NCI-H2171 (cell line): ENCODE data around the gene EXOC4.
A peak's percentile ranks its signal among the peaks of the same experiment; 100 is the strongest.

Experiments
- DNase-seq: peaks from one replicate; lab custom pipeline; 2025; lab: John Stamatoyannopoulos, UW

Gene EXOC4

DNA sequence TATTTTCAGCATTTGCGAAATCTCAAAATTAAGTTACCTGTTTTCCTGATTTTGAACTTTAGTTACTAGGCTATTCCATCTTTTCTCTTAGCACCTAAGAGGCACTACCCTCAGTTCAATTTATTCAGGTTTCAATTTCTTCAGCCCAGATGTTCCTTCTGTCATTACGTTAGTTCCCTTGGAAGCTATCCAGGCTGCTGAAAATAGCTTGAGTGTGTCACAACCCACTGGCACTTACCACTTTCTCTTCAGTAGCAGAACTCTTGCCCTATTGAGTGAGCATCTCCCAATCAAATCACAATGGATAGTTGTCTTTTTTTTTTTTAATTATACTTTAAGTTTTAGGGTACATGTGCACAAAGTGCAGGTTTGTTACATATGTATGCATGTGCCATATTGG, 541.6 kb downstream of the EXOC4 start:
- peak; percentile 85 for DNase-seq

DNA sequence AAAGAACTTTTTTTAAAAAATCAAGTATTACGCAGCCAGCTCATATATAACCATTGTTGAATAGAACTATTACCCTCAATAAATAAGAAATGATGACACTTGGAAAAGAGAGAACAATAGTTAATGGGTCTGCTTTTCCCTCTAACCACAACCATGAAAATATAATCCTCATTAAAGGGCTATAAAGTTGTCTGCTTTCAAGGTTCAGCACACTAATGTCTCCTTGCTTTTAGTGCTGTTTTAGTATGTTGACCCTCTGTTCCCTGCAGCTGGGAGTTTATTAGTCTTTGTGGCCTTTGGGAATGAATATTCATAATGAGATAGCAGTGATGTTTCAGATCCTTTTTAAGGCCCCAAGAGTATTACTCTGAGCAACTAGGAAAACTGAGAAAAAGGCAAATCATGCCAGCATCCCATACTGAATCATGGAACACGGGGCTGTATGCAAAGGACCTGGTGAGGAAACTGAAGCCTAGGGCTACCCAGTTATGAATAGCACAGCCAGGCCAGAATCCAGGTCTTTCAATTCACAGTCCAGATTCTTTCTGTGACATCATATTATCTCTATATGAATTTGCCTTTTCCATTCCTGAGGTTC, 542.3 kb downstream of the EXOC4 start:
- no peak for DNase-seq

DNA sequence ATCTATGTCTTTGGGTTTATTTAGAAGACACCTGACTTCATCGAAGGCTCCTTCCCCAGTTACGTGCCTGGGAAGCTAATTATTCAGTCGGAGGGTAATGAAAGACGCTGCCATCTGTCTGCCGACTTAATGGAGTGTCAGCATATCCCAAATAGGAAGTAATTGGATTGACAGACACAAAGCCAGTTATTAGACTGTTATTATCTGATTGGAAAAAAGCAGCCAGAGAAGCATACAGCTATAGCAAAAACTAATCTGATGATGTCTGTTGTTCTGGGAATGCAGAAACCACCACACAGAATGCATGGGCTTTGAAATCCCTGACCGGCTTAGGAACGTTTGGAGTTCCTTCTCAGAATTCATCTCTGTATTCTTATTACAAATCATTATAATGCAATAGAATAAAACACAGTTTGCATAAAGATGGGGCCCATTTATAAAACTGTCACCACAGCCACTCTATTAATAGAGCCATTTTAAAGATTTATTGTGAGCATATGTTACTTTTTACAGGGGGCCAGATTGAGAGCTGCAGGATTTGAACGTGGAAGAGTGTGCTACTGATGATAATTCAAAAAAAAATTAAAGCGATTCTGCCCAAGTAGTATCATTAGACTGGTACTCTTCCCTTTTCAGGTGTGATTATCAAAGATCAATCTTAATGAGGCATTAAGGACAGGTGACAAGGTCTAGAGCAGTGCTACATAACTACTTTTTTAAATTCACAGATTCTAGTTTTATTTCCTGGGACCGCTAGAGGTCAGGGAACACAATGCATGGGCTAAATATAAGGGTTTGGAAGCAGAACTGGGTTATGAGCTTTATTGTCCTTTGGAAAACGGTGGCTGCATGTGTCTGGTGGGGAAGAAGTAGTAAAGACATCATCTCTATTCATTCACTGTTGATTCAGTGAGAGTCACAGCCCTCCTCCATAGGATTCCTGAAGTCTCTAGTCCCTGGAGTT, 544.2 kb downstream of the EXOC4 start:
- DNase-seq = peak; percentile 67

DNA sequence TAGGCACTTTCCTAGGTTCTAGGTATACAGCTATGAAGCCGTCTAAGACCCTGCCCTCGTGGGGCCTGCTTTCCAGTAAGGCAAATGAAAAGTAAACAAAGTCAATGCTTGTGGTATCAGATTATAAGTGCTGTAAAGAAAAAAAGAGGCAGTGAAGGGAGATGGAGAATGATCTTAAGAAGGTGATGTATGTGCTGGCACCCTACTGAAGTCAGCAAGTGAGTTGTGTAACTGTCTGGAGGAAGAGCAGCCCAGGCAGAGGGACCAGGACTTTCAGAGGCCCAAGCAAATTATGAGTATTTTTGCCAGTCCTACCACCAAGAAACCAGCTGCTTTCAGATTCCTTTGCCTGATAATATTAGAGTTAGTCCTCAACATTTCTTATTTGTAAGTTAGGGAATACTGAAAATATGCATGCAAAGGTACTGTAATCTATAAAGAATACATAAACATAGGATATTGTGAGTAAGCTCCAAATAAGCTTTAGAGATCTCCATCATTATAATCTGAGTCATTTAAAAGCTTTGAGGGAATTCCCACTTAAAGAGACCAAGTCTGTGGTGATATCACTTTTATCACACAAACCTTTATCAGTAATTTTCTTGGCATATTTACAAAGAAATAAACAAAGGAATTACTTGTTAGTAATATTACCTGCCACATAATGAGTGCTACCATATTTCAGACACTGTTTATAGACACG, 545.1 kb downstream of the EXOC4 start:
- DNase-seq = no peak

DNA sequence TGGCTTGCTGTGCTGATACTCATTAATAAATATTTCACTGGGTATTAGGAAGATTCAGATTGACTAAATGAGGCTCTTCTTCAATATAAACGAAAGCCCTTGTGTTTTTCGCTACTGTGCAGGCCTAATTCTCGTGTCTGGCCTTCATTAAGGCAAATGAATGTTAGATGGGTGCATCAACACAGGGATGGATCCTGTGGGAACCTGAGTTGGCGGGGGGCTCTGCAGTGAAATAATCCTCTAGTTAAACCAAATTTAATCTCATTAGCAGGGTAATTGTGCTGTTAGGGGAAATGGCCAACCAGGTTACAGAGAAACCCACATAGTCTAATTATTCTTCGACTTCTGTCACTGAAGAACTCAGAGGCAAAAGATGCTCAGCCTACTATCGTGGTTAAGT, 548.5 kb downstream of the EXOC4 start:
- DNase-seq = no peak

DNA sequence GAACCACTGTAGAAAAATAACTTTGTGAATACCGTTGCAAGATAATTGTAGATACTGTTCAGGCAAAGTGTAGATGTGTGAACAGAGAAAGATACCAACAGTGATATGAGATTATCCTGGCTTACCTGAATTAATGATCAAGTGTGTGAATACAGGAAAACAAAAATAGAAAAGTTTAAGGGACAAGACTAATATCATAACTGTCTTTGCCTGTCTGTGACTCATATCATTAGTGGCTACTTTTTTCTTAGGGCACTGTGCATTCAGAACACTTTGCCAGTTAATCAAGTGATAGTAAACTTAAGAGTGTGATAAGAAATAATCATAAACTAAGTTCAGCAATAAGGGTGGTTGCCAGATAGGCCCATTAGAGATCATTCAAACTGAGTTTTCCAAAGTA, 551.2 kb downstream of the EXOC4 start:
- no peak for DNase-seq

DNA sequence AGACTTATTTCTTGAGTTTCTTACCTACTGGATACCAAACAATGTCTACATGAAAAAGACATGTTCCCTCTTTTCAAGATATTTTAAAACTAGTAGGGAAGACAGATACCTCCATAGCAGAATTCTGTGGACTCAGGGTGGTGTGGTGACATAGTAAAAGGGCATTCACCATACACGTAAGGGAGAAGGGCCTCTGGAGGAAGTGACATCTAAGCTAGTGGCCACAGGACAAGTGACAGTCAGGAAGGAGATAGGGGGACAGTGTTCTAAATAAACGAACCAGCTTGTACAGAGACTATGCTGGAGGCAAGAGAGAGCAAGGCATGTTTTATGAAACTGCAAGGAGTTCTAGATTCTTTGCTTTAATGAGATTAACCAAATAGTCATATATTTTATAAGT, 552.5 kb downstream of the EXOC4 start:
- DNase-seq = no peak

DNA sequence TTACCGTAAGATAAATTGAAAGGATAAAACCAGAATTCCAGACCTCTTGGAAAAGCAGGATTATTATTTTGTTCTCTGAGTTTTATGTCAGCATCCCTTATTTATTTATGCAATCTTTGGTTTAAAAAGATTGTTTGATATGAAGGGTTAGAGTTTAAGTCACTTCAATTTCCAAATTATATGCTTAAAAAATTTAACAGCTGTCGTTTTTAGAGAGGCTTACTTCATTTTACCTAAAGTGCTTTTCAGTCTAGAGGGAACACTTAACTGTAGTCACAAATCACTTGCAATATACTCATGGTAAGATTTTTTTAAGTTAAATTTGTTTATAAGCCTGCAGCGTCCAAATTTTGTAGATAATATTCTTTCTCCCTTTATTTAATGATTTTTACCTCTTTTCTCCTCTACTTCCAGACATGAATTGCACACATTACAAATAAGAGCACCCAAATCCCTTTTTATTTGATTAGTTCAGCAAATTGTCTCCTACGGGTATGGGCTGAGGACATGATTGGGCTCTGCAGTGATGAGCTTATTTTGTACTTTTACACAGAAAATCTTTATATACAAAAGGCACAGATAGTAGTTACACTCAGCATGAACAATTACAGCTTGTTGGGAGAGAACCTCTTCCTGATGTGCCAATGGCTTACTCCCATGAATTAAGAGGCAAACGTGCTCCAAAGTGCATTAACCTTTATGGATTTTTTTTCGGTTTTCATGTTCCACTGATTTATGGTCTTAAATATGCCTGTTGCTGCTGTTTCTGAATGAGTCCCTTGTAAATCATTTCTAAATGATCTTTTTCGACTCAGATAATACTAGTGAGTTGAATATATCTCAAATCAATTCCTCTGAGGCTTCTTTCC, 555.0 kb downstream of the EXOC4 start:
- no peak for DNase-seq

DNA sequence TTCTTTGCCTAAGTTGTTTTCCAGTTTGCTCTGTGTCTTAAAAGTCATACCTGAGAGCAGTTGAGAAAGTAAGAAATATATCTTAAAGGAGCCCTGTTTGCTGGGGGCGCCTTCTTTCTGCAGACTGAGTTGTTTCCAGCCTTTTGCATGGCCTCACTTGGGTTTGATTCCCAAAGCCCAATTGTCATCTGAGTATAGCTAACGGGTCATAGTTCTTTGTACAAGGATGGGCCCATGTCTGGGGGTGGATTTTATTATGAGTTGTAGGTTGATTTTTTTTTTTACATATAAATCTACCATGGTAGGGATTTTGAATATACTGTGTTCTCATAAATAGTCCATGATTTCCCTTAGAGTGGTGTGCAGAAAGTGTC, 555.6 kb downstream of the EXOC4 start:
- no peak for DNase-seq

DNA sequence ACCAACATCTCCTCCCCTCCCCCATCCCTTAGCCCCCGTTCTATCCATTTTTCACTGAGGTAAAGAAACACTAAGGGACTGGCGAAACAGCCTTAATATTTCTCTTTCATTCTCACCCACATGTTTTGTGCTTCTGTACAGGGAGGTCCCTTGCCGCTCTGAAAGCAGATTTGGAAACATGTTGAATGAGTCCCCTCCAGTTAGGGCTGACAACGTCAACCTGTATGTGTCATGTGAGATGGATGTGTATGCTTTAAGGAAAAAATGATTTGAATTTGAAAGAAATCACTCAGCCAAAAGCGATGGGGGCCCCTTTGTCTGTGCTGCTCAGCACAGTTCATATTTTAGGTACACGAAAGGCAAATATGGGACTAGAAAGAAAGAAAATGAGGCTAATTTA, 560.0 kb downstream of the EXOC4 start:
- no peak for DNase-seq

DNA sequence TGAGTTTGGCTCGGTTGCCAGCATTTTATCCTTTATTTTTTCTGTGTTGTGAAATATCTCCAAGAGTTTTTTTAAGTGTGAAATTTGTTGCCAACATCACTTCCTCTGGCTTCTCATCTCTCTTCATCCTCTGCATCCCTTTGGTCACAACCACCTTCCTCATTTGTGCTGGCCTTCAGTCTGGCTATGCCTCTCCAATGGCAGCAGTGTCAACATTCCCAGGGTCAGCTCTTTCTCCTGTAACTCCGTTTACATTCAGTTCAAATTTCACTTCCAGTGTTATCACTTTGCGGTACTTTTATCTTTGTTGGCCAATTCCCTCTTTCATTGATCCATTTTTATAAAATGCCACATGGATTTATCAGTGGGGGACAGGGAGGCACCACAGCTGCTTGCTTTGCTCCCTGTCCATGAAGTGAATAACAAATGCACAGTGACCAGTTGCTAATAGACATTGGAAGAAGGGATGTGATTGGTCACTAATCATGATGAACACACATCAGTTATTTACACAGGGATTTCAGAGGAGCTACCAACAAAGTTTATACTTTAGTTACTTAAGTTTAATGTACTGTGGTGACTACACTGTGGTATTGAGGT, 562.8 kb downstream of the EXOC4 start:
- no peak for DNase-seq

DNA sequence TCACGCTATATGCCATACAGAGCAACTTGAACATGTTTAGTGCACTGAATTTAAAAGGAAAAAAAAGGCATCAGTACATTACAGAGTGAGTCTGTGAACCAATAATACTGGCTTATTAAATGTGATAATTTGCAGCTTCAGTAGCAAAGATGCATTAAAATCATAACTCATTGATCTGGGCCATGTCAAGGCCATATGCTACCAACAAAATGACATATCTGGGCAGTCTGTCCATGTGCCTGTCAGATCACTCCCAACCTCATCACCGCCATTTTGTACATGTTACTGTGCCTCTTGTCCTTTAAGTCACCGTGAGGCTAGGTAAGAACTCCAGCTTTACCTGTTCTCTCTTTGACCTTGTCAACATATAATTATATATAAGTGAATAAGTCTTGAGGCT, 566.8 kb downstream of the EXOC4 start:
- DNase-seq = no peak

DNA sequence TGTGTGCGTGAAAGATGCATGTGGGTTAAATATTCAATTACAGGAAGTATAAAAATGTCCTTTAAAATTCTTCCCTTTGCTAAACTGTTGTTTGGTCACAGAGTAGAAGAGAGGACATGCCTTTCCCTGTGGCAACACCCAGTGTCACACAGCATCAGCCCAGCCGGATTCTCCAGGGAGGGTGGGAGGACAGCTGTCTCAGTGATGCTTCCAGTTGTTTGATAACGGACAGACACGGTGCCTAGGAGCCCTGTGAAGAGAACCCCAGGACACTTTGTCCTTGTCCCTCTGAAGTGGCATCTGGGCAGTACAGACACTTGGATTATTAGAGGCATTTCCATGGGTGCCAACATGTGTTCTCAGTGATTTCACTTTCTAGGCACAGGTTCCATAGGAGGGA, 567.7 kb downstream of the EXOC4 start:
- DNase-seq = no peak

DNA sequence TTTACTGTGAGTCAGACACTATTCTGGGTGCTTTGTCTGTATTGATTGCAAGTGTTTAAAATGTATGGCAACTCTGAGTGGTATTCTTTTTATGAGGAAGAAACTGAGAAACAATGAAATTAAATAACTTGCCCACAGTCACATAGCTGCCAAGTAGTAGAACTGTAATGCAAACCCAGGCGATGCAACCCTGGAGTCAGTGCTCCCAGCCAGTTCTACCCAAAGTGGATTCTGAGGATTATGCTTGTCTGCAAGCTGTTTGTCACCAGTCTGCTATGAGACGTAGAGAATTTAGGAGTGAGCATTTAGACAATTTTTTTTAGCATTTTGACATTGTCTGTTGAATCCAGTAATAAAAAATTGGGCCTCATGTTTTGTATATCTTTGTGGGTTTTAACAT, 568.3 kb downstream of the EXOC4 start:
- no peak for DNase-seq

DNA sequence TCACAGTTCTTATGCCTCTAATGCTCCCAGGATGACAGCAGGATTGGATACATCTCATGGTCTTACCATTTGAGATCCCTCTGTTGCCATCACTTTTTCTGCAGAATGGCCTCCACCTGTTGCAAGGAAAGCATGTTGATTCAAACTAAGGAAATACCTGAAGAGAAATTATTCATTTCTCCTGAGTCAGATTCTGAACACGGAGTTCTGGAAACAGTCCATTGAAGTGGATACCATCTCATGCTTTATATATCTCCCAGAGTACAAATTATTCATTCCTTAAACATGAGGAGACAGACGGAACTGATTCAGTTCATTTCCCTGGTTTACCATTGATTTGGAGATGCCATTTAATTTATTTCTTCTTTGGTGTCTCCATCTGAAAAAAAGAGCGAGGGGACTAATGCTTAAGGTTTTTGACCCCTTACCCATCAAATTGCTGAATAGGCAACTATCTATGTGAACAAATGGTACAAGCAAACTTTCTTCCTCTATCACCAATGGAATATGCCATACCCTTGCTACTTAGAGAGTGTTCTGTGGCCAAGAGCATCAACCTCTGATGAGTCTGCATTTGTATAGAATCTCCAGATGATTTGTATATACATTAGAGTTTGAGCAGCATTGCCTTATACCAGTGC, 569.2 kb downstream of the EXOC4 start:
- no peak for DNase-seq

DNA sequence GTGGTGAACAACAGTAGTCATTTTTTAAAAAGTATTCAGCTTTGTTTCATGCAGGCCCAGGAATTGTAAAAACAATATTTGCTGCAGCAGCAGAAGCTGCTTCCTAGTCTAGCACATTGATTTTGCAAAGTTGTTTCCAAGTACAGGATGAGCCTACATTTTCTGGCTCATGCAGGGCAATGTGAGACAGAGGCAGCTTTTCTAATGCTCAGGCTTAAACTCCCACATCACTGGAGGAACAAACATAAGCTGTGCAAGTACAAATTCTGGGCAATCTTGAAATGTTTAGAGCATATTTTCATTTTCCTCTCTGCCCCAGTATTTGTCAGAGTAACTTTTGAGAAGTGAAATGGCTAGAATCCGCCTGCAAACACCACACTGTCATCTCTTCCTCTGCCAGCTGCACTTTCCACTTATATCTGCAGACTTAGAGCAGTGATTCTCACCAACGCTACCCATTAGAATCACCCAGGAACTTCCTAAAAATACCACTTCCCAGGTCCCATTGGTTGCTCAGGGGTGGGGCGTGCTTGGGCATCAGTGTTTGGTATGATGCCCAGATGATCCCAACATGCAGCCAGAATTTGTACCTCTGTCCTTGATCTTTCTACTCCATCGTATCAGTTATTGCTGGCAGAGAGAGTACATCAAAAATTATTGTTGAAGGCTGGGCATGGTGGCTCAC, 570.1 kb downstream of the EXOC4 start:
- no peak for DNase-seq

DNA sequence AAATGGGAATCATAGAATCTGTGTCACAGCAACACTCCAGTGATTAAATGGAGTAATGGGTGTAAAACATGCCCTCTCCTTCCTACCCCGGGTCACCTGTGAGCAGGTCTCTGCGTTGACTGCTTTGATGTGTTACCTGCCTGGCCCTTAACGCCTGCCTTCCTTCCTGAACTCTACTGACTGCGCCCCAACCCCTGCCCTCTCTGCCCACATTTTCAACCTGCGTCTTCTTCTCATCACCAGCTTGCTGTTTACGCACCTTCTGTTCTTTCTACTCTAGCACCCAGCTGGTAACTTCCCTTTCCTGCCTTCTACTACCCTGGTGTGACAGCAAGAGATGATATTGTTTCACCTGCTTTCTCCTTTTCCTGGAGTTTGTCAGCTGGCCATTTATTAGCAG, 571.3 kb downstream of the EXOC4 start:
- no peak for DNase-seq

DNA sequence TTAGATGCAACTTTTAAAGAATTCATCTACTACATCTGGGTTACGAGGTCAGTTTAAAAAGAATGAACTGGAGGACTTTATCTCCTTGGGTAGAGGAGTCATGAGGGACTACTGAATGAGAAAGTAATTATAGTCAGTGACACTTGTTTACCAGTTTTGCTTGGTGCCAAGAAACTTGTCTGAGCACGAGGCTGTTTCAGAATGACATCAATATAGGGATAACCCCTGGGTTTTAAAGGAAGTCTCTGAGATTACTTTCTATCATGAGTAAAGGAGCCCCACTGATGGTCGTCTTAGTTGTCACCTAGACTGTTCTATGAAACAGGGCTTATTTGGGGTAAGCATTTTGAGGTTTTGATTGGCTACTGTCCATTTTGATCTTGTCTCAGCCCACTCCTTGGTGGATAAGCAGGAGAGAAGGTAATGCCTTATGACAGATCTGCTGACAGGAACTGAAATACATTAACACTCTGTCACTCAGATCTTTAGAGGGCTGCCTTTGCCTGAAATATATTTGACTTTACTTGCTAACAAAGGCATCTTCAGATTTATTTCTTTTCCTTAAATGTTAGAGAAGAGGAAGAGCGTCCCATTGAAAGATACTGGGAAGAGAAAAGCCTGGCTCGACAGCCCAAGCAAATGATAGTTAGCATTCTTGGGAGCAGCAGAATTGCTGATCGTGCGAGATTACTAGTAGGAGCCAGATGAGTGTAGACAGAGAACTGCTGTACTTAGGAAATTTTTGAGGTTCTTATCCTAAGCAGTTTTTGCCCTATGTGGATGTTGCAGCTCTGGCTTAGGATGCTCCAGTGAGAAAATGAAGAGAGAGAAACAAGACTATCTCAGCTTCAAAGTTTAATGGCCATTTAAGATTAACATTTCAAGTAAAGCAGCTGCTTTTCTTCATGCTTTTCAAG, 575.1 kb downstream of the EXOC4 start:
- no peak for DNase-seq

DNA sequence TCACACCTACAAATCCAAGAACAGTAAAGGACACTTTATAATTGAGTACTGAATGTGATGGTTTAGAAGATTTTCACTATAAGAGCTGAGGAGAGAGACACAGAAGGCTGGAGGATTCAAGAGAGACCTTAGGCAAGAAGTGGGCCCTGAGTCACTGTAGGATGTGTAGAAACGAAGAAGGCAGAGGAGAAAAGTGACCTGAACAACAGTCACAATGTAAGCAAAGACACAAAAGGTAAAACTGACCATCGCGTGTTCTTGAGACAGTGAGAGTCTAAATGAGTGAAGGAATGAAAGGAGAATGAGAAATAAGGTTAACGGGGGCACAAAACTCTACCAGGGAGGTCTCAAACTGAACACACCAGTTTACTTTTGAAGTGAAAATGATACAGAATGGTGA, 576.0 kb downstream of the EXOC4 start:
- DNase-seq = no peak
